K562 (cell line): ENCODE data around the gene ST6GALNAC6. TPM values are rescaled to one million over a fixed set of nuclear protein-coding genes. Genes with fewer than 3 reads are reported as not detected.
A peak's percentile ranks its signal among the peaks of the same experiment; 100 is the strongest.

Experiments used
- ATF1 ChIP-seq, 2 experiments: fragments of 450-650 bp in 1 of 2; IDR thresholded peaks; 2 replicates each; pipeline ENCODE4 v1.6.1; 2016; ENCODE audit warnings: missing compliant biosample characterization in 1 of 2, missing genetic modification characterization in 1 of 2
- CHD2 ChIP-seq: IDR thresholded peaks from 2 replicates; pipeline ENCODE4 v1.6.1; 2011; ENCODE audit warnings: low read depth, low read length
- COPS2 ChIP-seq: fragments of 450-650 bp; conservative IDR thresholded peaks from 2 replicates; pipeline ENCODE4 v1.6.1; 2016; ENCODE audit warnings: mild to moderate bottlenecking, moderate library complexity
- ELK1 ChIP-seq: sonication (generic); formaldehyde crosslinking; IDR thresholded peaks from 2 replicates; pipeline ENCODE4 v1.8.1; 2022; ENCODE audit warnings: missing genetic modification reagents
- GATAD2A ChIP-seq: fragments of 450-650 bp; IDR thresholded peaks from 2 replicates; pipeline ENCODE4 v1.6.1; 2017
- HES1 ChIP-seq: fragments of 450-650 bp; IDR thresholded peaks from 2 replicates; pipeline ENCODE4 v1.6.1; 2016; ENCODE audit warnings: low read depth, mild to moderate bottlenecking, moderate library complexity
- HOMEZ ChIP-seq: fragments of 250-450 bp; sonication (Bioruptor Pico); IDR thresholded peaks from 2 replicates; pipeline ENCODE4 v1.4.0; 2020; ENCODE audit warnings: mild to moderate bottlenecking, moderate library complexity
- MXD1 ChIP-seq: fragments of 250-450 bp; sonication (Bioruptor Pico); IDR thresholded peaks from 2 replicates; pipeline ENCODE4 v1.8.0; 2021; ENCODE audit warnings: borderline replicate concordance, mild to moderate bottlenecking, moderate library complexity; ENCODE audit not compliant: poor library complexity, severe bottlenecking
- NCOA6 ChIP-seq: fragments of 450-650 bp; IDR thresholded peaks from 2 replicates; pipeline ENCODE4 v1.6.1; 2017; ENCODE audit warnings: mild to moderate bottlenecking
- NFYB ChIP-seq: IDR thresholded peaks from 2 replicates; pipeline ENCODE4 v1.6.1; 2011; ENCODE audit warnings: mild to moderate bottlenecking, moderate library complexity; ENCODE audit not compliant: insufficient read length; ENCODE audit errors: extremely low read depth
- POLR2B ChIP-seq: fragments of 450-650 bp; IDR thresholded peaks from 2 replicates; pipeline ENCODE4 v1.6.1; 2018; ENCODE audit warnings: low read depth; ENCODE audit not compliant: partially characterized antibody
- RFX7 ChIP-seq: fragments of 250-450 bp; sonication (Bioruptor Pico); IDR thresholded peaks from 2 replicates; pipeline ENCODE4 v1.5.1; 2021; ENCODE audit warnings: mild to moderate bottlenecking
- TAF9B ChIP-seq: fragments of 450-650 bp; IDR thresholded peaks from 2 replicates; pipeline ENCODE4 v1.6.1; 2018; ENCODE audit warnings: mild to moderate bottlenecking; ENCODE audit not compliant: partially characterized antibody
- TAL1 ChIP-seq: fragments of 450-650 bp; IDR thresholded peaks from 2 replicates; pipeline ENCODE4 v1.6.1; 2016; ENCODE audit warnings: mild to moderate bottlenecking
- TCF3 ChIP-seq: sonication (generic); formaldehyde crosslinking; IDR thresholded peaks from 2 replicates; pipeline ENCODE4 v1.4.0; 2020; ENCODE audit warnings: mild to moderate bottlenecking, missing genetic modification reagents
- ZBTB8A ChIP-seq: fragments of 450-650 bp; IDR thresholded peaks from 2 replicates; pipeline ENCODE4 v1.6.1; 2018; ENCODE audit warnings: mild to moderate bottlenecking, moderate library complexity; ENCODE audit not compliant: partially characterized antibody
- ZNF586 ChIP-seq: fragments of 450-650 bp; formaldehyde crosslinking; conservative IDR thresholded peaks from 2 replicates; pipeline ENCODE4 v1.4.0; 2020; ENCODE audit warnings: mild to moderate bottlenecking, moderate library complexity
- ZNF707 ChIP-seq: fragments of 250-450 bp; sonication (Bioruptor Pico); conservative IDR thresholded peaks from 2 replicates; pipeline ENCODE4 v1.8.0; 2022; ENCODE audit warnings: inconsistent platforms, mild to moderate bottlenecking, moderate library complexity
- polyA plus RNA-seq, 8 experiments: library from polyadenylated mRNA; depleted of rRNA in 4 of 8; stranded (reverse) in 5 of 8; unstranded in 3 of 8; fragments of >200 nt; fragmentation: Nextera tagmentation in 2 of 8; fragmentation: Illumina TruSeq in 1 of 8; extraction: Ambion mirVana in 2 of 8; extraction: Trizol in 1 of 8; gene quantifications; 2 replicates each; pipeline versions ENCODE4 v1.2.1 to v1.2.3, GENCODE V29; 2011 to 2014; ENCODE audit warnings: inconsistent platforms in 1 of 8, missing spikeins in 1 of 8
- total RNA-seq, 7 experiments: library from RNA; depleted of rRNA in 6 of 7; stranded (reverse); fragments of >200 nt in 6 of 7; fragmentation: Illumina TruSeq in 2 of 7; extraction: Trizol in 2 of 7; gene quantifications; 2 replicates each; pipeline versions ENCODE4 v1.2.1 to v1.2.3, GENCODE V29; 2011 to 2021; ENCODE audit warnings: low replicate concordance in 1 of 7
- TF ChIP-seq, protein P1 (sequence below): fragments of 250-450 bp; sonication (Bioruptor Pico); IDR thresholded peaks from 2 replicates; pipeline ENCODE4 v1.8.0; 2021; ENCODE audit warnings: moderate library complexity, mild to moderate bottlenecking, inconsistent platforms
- TF ChIP-seq, protein P2 (sequence below), 2 experiments: fragments of 450-650 bp in 1 of 2; IDR thresholded peaks; 2 replicates each; pipeline ENCODE4 v1.6.1; 2011 to 2017; ENCODE audit warnings: low read depth in 2 of 2, antibody characterized with exemption in 1 of 2, borderline replicate concordance in 1 of 2, low read length in 1 of 2, mild to moderate bottlenecking in 1 of 2, mixed read lengths in 1 of 2; ENCODE audit not compliant: control insufficient read depth in 1 of 2

ST6GALNAC6 gene
- total and polyA plus RNA-seq, 9 of the 15 experiments (the other 6 are each of a cell fraction or from before 2014, with no cell fraction given) = 0.13 to 23.0 (median 14.5) TPM

DNA sequence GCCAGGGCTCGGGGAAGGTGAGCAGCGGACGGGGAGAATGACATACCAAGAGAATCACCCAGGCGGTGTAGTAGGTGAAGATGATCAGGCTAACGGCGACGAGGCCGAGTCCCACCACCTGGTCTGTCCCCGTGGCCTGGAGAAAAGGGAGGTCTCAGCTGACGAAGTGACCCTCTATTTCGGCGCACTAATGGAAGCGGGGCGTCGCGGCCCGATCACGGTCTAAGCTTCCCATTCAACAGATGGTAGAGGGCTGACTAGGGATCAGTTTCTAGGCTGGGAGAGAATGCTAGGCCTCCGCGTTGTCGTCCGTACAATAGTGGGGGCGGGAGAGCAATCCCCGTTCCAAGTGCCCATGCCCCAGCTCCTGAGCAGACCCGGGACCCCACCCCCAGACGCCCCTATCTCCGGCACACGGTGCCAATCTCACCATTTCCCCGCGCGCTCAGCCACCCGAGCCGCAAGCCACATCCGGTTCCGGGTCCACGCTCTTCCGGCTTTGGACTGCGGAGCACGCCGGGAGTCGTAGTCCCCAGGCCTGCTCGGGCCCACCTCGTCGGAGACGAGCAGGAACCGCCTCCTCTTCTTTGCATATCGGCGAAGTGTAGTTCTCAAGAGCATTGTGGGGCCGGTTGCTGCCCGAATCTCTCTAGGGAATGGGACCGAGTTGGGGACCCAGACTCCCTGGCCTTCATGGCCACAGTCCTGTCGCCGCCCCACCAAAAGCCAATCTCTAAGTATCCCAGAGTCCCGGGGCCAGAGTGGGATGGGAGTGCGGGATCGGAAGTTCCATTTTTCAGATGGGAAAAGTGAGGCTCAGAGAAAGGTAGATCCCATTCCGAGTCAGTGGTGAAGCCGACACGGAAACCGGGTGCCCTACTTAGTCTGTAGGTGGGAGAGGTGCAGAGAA, 38.2 kb upstream of the ST6GALNAC6 start, which contains the start of gene DPM2 (continued):
- TF ChIP-seq CHD2 = no peak
- TF ChIP-seq, protein P1, sequence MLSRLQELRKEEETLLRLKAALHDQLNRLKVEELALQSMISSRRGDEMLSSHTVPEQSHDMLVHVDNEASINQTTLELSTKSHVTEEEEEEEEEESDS = no peak
- TF ChIP-seq, protein P2, sequence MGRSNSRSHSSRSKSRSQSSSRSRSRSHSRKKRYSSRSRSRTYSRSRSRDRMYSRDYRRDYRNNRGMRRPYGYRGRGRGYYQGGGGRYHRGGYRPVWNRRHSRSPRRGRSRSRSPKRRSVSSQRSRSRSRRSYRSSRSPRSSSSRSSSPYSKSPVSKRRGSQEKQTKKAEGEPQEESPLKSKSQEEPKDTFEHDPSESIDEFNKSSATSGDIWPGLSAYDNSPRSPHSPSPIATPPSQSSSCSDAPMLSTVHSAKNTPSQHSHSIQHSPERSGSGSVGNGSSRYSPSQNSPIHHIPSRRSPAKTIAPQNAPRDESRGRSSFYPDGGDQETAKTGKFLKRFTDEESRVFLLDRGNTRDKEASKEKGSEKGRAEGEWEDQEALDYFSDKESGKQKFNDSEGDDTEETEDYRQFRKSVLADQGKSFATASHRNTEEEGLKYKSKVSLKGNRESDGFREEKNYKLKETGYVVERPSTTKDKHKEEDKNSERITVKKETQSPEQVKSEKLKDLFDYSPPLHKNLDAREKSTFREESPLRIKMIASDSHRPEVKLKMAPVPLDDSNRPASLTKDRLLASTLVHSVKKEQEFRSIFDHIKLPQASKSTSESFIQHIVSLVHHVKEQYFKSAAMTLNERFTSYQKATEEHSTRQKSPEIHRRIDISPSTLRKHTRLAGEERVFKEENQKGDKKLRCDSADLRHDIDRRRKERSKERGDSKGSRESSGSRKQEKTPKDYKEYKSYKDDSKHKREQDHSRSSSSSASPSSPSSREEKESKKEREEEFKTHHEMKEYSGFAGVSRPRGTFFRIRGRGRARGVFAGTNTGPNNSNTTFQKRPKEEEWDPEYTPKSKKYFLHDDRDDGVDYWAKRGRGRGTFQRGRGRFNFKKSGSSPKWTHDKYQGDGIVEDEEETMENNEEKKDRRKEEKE (IDR thresholded peaks at IDR 0.05; ENCODE audit: borderline replicate concordance in 1 of 2, control insufficient read depth in 1 of 2, low read depth in 2 of 2, low read length in 1 of 2) = 0 out of 4 replicates have a peak, but pooled peaks of 1 of the 2 experiments have one; percentile 65
- TF ChIP-seq NFYB = no peak
- no peak for TF ChIP-seq ZNF586
- TF ChIP-seq ATF1 (CRISPR knock-in tag; IDR thresholded peaks at IDR 0.05) = no peak
- peak; percentile 90 for TF ChIP-seq ATF1 (tag; IDR thresholded peaks at IDR 0.05)
- no peak for TF ChIP-seq HES1
- no peak for TF ChIP-seq TAF9B
- TF ChIP-seq TCF3 = peak; percentile 5; the same call in 1 of the 2 replicates
- no peak for TF ChIP-seq HOMEZ (CRISPR knock-in tag)
- TF ChIP-seq POLR2B = peak; percentile 69
- TF ChIP-seq COPS2 = no peak
- no peak for TF ChIP-seq RFX7 (CRISPR knock-in tag)
- no peak for TF ChIP-seq GATAD2A
- TF ChIP-seq MXD1 = no peak
- TF ChIP-seq ZBTB8A = no peak
- TF ChIP-seq ELK1 (CRISPR knock-in tag) = no peak
- TF ChIP-seq ZNF707 (CRISPR knock-in tag) = no peak
- no peak for TF ChIP-seq TAL1
- no peak for TF ChIP-seq NCOA6
